NCI-H187 treated with DMSO at 0.1 percent for 48 hours (cell line): Measurements from ENCODE around the gene C2CD2L.
"Not testable (repeated sequence)": the region's sequence is repeated elsewhere in the genome, so short reads cannot be mapped to it uniquely, and the experiment has no call there.

Experiments used
- DNase-seq: peaks from one replicate; lab custom pipeline; 2025; lab: John Stamatoyannopoulos, UW

Gene C2CD2L

GRCh38 chr11:119152043-119152442 lies 44.9 kb downstream of the C2CD2L start:
- no peak for DNase-seq

- DNase-seq = no peak
Observed at GRCh38 chr11:119152604-119153003, 45.5 kb downstream of the C2CD2L start.

- DNase-seq = no peak
Observed at GRCh38 chr11:119153049-119153818, 46.1 kb downstream of the C2CD2L start.

GRCh38 chr11:119154178-119154577 lies 47.0 kb downstream of the C2CD2L start:
- DNase-seq = no peak

- DNase-seq = no peak
Observed at GRCh38 chr11:119155733-119156492, 48.8 kb downstream of the C2CD2L start.

- no peak for DNase-seq
Observed at GRCh38 chr11:119156496-119156895, 49.4 kb downstream of the C2CD2L start.

- no peak for DNase-seq
Observed at GRCh38 chr11:119157063-119157462, 49.9 kb downstream of the C2CD2L start.

GRCh38 chr11:119158467-119158866 lies 51.3 kb downstream of the C2CD2L start:
- no peak for DNase-seq

GRCh38 chr11:119160151-119160550 lies 53.0 kb downstream of the C2CD2L start:
- DNase-seq = no peak

GRCh38 chr11:119161871-119162270 lies 54.7 kb downstream of the C2CD2L start:
- no peak for DNase-seq

- DNase-seq = no peak
Observed at GRCh38 chr11:119166368-119167076, 59.4 kb downstream of the C2CD2L start.

- not testable (repeated sequence) for DNase-seq
Observed at GRCh38 chr11:119167077-119167458, 59.9 kb downstream of the C2CD2L start.

- DNase-seq = no peak
Observed at GRCh38 chr11:119167933-119168332, 60.8 kb downstream of the C2CD2L start.
